GM21447 (cell line): ENCODE data around the gene CHRM5.

Source experiments
- ATAC-seq: cut with Tn5 transposase; IDR thresholded peaks from one replicate; pipeline ENCODE4 v1.9.1; 2021; ENCODE audit not compliant: unreplicated experiment

The CHRM5 gene, protein sequence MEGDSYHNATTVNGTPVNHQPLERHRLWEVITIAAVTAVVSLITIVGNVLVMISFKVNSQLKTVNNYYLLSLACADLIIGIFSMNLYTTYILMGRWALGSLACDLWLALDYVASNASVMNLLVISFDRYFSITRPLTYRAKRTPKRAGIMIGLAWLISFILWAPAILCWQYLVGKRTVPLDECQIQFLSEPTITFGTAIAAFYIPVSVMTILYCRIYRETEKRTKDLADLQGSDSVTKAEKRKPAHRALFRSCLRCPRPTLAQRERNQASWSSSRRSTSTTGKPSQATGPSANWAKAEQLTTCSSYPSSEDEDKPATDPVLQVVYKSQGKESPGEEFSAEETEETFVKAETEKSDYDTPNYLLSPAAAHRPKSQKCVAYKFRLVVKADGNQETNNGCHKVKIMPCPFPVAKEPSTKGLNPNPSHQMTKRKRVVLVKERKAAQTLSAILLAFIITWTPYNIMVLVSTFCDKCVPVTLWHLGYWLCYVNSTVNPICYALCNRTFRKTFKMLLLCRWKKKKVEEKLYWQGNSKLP

GRCh38 chr15:33968224-33968623, at the start of gene CHRM5:
CHRM5 (plus strand) TSS chr15:33968497; CDS start chr15:34062718, 94,221 bp downstream.
- ATAC-seq: no peak

DNA sequence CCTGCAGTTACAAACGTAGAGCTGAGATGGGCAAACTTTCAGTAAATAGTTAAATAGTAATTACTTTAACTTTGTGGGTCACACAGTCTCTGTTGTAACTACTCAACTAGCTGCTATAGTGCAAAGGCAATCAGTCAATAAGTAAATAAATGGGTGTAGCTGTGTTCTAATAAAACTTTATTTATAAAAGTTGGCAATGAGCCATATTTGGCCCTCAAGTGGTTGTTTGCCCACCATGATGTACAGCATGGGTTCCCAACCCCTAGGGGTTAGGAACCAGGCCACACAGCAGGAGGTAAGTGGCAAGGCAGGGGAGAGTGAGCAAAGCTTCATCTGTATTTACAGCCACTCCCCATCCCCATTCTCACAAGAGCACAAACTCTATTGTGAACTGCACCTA, 44.9 kb upstream of the CHRM5 start:
- no peak for ATAC-seq

DNA sequence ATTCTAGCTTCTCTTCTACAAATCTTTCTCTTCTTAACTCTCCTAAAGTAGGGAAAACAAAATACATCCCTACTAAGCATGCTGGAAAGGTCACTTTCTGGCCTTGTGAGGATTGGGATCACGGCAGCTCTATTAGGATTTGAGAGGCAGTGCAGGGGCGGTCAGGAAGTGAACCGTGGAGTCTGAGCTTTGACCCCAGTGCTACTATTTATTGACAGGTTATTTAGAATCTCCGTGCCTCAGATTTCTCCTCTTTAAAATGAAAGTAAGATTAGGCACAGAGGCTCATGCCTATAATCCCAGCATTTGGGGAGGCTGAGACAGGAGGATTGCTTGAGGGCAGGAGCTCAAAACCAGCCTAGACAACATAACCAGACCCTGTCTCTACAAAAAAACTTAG, 42.0 kb upstream of the CHRM5 start:
- no peak for ATAC-seq

DNA sequence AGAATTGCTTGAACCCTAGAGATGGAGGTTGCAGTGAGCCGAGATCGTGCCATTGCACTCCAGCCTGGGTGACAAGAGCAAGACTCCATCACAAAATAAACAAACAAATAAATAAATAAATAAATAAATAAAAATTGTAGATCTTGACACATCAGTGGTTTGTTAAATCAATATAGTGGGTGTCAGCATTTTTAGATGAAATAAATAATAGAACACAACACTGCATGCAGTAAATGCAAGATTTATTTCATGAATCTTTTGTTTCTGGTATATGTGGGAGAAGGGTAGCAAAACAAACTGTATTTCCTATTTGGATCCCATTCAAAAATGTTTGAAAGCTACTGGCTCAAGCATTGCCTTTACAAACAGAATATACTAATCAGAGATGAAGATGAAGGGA, 35.6 kb upstream of the CHRM5 start:
- no peak for ATAC-seq

DNA sequence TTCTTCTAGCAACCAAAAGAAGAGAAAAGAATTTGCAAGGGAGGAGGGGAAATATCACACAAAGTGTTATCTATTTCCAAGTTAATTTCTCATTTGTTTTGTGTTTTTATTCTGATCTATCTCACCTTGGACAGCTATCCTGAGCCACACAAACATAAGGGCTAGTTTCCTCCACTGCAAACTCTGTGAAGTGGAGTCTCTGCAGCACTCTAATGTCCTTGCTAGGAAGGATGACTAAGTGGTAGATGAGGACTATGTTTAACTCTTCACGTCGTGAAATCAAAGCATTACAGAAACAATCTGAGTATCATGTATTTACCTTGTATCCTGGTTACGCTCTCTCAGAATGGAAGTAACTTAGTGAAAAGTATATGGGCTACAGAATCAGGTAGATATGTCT, 33.9 kb upstream of the CHRM5 start:
- no peak for ATAC-seq

DNA sequence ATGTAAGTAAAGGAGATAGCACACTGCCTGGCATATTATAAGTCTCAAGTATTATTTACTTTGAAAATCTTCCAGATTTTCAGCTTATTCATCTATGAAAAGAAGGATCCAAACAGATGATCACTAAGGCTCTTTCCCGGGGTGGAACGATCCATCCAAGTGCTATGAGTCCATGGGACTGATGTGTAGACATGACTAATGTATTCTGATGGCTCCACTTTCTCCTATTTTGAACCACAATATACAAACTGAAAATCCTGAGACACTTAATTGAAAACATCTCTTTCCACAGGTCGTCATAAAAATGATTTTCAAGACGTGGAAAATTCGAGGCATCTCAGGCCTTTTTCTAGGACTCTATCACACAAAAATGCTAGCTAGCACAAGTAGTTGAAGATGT, 33.4 kb upstream of the CHRM5 start:
- no peak for ATAC-seq

GRCh38 chr15:33941279-33942063, 26.8 kb upstream of the CHRM5 start:
- ATAC-seq: no peak

- no peak for ATAC-seq
These were observed 22.1 kb upstream of the CHRM5 start for GRCh38 chr15:33946152-33946551.

GRCh38 chr15:33955945-33956344, 12.4 kb upstream of the CHRM5 start:
- no peak for ATAC-seq

DNA sequence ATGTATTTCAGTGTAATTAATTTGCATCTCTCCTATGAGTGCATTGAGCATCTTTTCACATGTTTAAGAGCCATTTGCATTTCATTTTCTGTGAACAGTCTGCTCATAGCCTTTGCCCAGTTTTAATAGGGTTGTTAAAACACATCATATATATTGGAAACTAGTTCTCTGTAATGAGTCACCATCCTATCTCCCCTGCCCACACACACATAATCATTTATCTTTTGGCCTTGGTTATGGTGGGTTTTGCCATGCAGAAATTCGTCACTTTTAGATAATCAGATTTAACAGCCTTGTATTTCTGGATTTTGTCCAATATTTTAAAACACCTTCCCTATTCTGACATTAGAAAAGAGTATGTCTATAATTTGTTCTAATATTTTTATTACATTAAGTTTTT, 11.9 kb upstream of the CHRM5 start:
- no peak for ATAC-seq

GRCh38 chr15:33959844-33960548, 8.3 kb upstream of the CHRM5 start:
- ATAC-seq: no peak

DNA sequence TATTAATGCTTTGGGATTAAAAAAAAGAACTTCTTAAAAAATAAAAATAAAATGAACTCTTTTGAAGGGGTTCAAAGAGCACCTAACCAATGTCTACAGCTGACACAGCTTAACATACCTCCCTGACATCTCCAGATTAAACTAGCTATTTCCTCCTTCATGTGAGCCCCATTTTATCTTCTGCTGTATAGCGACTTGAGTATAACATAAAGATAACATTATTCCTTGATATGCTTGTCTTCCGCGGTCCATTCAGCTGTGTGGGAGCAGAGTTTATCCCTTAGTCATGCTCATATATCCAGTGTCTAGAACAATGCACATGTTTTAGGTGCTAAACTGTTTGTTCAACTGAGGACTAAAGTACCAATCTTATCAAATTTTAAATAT, 7.8 kb upstream of the CHRM5 start:
- no peak for ATAC-seq

- ATAC-seq: no peak
These were observed 4.2 kb upstream of the CHRM5 start for GRCh38 chr15:33963831-33964664.

DNA sequence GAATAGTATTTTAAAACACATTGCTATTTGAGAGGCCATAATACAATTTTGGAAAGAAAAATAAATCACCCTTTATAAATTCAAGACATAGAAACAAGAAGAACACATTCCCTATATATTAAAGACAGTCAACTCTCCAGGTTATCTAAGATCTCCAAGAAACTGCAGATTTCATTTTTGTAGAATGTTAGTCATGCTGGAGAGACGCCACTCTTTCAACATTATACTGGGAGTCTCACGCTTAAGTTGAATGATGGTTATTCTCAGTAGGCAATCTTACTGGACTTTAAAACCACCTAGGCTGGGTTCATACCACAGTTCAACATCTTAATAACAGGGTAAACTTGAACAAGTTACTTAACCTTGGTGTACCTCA, 3.6 kb upstream of the CHRM5 start:
- no peak for ATAC-seq

- ATAC-seq: no peak
These were observed 524 bp downstream of the CHRM5 start for GRCh38 chr15:33968821-33969220.

DNA sequence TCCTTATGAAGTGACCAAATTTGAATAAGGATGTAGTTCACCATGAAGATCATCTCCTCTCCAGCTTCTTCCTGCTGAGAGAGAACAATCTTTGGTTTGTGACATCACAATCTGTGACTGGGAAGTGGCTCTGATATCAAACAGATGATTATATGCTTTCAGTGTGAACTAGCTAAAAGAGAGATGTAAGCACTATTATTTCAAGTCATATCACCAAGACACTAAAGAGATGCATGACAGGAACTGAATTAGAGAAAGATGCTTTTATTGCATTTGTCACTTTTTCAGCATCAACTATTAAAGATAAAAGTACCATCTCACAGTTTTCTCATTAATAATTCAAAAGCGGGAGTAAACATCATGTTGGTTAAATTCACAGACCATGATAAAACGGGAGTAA, 3.5 kb downstream of the CHRM5 start:
- ATAC-seq: no peak

GRCh38 chr15:33975022-33975565, 6.8 kb downstream of the CHRM5 start:
- ATAC-seq: no peak

DNA sequence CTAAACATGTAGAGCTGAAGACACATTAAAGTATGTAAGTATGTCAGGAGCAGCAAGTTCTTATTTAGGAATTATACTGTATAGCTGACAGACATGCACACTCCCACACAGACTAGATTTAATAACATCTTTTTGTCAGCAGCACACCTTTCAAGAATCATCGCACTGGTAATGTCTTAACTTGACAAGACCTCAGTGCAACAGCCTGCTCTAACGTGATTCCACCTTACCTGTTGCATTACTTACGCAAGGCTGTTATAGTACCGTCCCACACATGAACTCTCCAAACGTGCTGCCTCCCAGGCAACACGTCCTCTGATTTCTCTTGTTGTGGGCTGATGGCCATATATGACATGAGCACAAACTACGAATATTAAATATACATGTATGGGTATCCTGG, 11.9 kb downstream of the CHRM5 start:
- no peak for ATAC-seq

DNA sequence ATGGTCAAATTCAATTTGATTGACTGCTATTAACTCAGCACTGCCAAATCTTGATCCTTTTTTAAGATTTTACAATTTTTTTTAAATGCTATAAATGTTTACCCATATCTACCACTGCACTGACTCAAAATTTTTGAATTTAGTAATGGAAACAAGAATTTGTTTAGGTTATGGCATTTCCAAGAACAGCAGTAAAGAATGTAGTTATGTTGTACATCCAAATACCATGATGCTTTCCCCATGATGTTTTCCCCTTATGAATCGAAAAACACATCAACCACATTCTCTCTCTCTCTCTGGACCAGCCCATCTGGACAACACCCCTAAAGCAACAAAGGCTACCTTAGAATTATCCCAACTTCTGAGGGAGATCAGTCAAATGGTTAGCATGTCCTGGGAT, 14.2 kb downstream of the CHRM5 start:
- no peak for ATAC-seq

DNA sequence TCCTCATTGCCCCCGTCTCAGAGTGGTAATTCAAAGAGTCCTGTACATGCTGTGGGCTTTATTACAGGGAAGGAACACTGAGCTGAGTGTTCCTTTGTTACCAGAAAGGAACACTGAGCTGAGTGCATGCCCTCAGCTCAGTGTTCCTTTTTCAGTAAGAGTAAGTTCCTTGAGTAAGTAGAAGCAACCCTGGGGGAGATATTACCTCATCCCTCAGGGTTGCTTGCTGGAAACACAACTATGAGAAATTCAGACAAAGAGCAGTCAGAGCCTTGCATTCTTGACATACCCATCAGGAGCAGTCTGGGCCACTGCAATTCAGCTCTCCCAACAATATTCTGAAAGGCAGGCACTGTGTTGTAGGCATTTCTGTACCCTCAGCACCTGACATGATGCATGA, 17.0 kb downstream of the CHRM5 start:
- ATAC-seq: no peak
